Hepatocyte (in vitro differentiated cells): ENCODE results near the gene RESP18. TPM values are rescaled to one million over a fixed set of nuclear protein-coding genes. Genes with fewer than 3 reads are reported as not detected.

Experiments used
- DNase-seq: peaks from one replicate; pipeline ENCODE4 v3.0.0-alpha.2; 2016; ENCODE audit warnings: low spot score
- H2AFZ ChIP-seq: fragments of 200-600 bp; sonication (generic); 2 replicates; pipeline ENCODE4 v1.6.0; 2016; ENCODE audit warnings: antibody characterized with exemption, mild to moderate bottlenecking
- H3K27ac ChIP-seq: fragments of 200-600 bp; sonication (generic); 2 replicates; pipeline ENCODE4 v1.5.1; 2016; ENCODE audit warnings: mild to moderate bottlenecking
- H3K27me3 ChIP-seq: fragments of 200-600 bp; sonication (generic); 2 replicates; pipeline ENCODE4 v1.6.1; 2016
- H3K36me3 ChIP-seq: fragments of 200-600 bp; sonication (generic); replicated peaks from 2 replicates; pipeline ENCODE4 v1.5.1; 2016; ENCODE audit warnings: low read depth; ENCODE audit not compliant: insufficient read depth
- H3K4me1 ChIP-seq: fragments of 200-600 bp; sonication (generic); 2 replicates; pipeline ENCODE4 v1.5.1; 2016; ENCODE audit warnings: mild to moderate bottlenecking, moderate library complexity; ENCODE audit not compliant: insufficient read depth
- H3K4me2 ChIP-seq: fragments of 200-600 bp; sonication (generic); 2 replicates; pipeline ENCODE4 v1.6.0; 2016
- H3K4me3 ChIP-seq: fragments of 200-600 bp; sonication (generic); 2 replicates; pipeline ENCODE4 v1.5.1; 2016; ENCODE audit warnings: mild to moderate bottlenecking
- H3K79me2 ChIP-seq: fragments of 200-600 bp; sonication (generic); 2 replicates; pipeline ENCODE4 v1.6.0; 2017; ENCODE audit warnings: mild to moderate bottlenecking
- H3K9me2 ChIP-seq: fragments of 200-600 bp; sonication (generic); replicated peaks from 2 replicates; pipeline ENCODE4 v1.6.0; 2017; ENCODE audit warnings: mild to moderate bottlenecking; ENCODE audit not compliant: insufficient read depth
- H3K9me3 ChIP-seq: fragments of 200-600 bp; sonication (generic); 2 replicates; pipeline ENCODE4 v1.5.1; 2016; ENCODE audit warnings: low read depth, mild to moderate bottlenecking
- H4K20me1 ChIP-seq: fragments of 200-600 bp; sonication (generic); 2 replicates; pipeline ENCODE4 v1.6.0; 2016; ENCODE audit warnings: mild to moderate bottlenecking; ENCODE audit not compliant: insufficient read depth, poor library complexity, severe bottlenecking
- EZH2 ChIP-seq: fragments of 200-600 bp; sonication (generic); IDR thresholded peaks from 2 replicates; pipeline ENCODE4 v1.6.1; 2016; ENCODE audit warnings: antibody characterized with exemption, mild to moderate bottlenecking, borderline replicate concordance
- EZH2phosphoT487 ChIP-seq: fragments of 200-600 bp; sonication (generic); IDR thresholded peaks from one replicate; pipeline ENCODE4 v1.6.1; 2018; ENCODE audit warnings: antibody characterized with exemption, mild to moderate bottlenecking, low read depth, moderate library complexity; ENCODE audit not compliant: unreplicated experiment, severe bottlenecking
- WGBS: methylation state at CpG from one replicate; pipeline ENCODE4 v1.1.6; 2016; ENCODE audit warnings: low lambda C conversion rate; ENCODE audit errors: missing lambda C conversion rate; 5-methylcytosine and 5-hydroxymethylcytosine counted together
- polyA plus RNA-seq: library from polyadenylated mRNA; unstranded; fragments of >200 nt; fragmentation: Nextera tagmentation; extraction: Ambion mirVana; gene quantifications from 2 replicates; pipeline ENCODE4 v1.2.1, GENCODE V29; 2016
- total RNA-seq: library from RNA; depleted of rRNA; stranded (reverse); fragments of >200 nt; gene quantifications from 2 replicates; pipeline ENCODE4 v1.2.3, GENCODE V29; 2014
- TF ChIP-seq, protein P1 (sequence below): fragments of 200-600 bp; sonication (generic); IDR thresholded peaks from 2 replicates; pipeline ENCODE4 v1.5.1; 2016; ENCODE audit warnings: antibody characterized with exemption, mild to moderate bottlenecking; ENCODE audit not compliant: poor library complexity

Gene RESP18
- total and polyA plus RNA-seq, 2 experiments from 2014 or later: not detected

DNA sequence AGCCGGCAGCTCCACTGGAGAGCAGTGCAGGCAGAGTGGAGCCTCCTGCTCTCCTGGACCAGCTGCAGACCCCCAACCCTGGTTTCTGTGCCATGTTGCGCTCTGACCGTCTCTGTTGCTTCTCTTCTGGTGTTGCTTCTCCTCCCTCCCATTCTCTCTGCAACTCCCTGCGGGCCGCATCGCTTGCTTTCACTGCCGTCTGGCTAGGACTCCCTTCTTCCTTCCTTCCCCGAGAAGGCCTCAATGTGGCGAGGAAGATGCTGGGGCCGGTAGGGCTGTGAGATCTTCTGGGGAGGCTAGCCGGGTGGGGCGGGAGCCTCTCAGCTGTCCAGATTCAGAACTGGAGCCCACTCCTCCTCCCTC lies 47.2 kb downstream of the RESP18 start:
- Histone ChIP-seq H3K9me2 (no peaks in the 10 kb centered on the region), H3K27ac (no peak overlapping the region), H3K4me2 (no peak overlapping the region), H3K4me1 (no peaks in the 10 kb centered on the region), H4K20me1 (no peaks in the 10 kb centered on the region), H3K4me3 (no peak overlapping the region), H3K79me2 (peaks cover 3% of the 10 kb centered on the region), H3K27me3 (no peaks in the 10 kb centered on the region), H2AFZ (no peak overlapping the region), H3K9me3 (no peaks in the 10 kb centered on the region), H3K36me3 (no peaks in the 10 kb centered on the region)
- 95% methylated on average over 12 of the region's 12 CpGs for WGBS
- TF ChIP-seq, protein P1, sequence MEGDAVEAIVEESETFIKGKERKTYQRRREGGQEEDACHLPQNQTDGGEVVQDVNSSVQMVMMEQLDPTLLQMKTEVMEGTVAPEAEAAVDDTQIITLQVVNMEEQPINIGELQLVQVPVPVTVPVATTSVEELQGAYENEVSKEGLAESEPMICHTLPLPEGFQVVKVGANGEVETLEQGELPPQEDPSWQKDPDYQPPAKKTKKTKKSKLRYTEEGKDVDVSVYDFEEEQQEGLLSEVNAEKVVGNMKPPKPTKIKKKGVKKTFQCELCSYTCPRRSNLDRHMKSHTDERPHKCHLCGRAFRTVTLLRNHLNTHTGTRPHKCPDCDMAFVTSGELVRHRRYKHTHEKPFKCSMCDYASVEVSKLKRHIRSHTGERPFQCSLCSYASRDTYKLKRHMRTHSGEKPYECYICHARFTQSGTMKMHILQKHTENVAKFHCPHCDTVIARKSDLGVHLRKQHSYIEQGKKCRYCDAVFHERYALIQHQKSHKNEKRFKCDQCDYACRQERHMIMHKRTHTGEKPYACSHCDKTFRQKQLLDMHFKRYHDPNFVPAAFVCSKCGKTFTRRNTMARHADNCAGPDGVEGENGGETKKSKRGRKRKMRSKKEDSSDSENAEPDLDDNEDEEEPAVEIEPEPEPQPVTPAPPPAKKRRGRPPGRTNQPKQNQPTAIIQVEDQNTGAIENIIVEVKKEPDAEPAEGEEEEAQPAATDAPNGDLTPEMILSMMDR: no peak
- TF ChIP-seq EZH2phosphoT487 (no peak), EZH2 (no peak)
- no peak for DNase-seq

DNA sequence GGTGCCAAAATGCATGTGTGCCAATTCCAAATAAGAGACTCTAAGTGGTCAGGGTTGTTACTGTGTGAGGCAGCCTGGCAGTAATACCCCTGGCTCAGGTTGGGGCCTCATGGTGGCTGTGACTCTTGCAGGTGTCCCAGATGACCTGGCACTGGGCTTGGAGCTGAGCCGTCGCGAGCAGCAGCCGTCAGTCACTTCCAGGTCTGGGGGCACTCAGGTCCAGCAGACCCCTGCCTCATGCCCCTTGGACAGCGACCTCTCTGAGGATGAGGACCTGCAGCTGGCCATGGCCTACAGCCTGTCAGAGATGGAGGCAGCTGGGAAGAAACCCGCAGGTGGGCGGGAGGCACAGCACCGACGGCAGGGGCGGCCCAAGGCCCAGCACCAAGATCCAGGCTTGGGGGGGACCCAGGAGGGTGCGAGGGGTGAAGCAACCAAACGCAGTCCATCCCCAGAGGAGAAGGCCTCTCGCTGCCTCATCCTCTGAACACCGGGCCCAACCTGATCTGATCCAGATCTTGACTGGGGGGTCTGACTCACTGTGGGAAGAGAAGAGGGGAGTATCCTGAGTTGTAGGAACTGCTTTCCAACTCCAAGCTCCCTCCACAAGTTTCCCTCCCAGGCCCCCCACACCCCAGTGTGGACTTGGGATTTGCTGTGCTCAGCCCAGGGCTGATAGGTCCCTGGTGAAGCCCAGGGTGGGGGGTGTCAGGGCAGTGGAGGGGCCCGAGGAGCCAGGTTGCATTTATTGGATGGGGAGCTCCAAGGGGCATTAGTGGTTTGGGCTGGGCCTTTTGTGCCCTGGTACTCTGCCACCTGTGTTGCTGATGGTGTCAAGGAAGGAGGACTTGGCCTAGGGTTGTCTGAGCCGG lies 47.8 kb downstream of the RESP18 start:
- Histone ChIP-seq H3K9me3 (no peaks in the 10 kb centered on the region), H4K20me1 (no peaks in the 10 kb centered on the region), H3K27ac (no peak overlapping the region), H3K4me2 (no peak overlapping the region), H3K36me3 (no peaks in the 10 kb centered on the region), H3K27me3 (no peaks in the 10 kb centered on the region), H3K9me2 (no peaks in the 10 kb centered on the region), H3K4me1 (peaks cover 4% of the 10 kb centered on the region), H3K79me2 (peaks cover 4% of the 10 kb centered on the region), H3K4me3 (no peak overlapping the region), H2AFZ (no peak overlapping the region)
- no peak for DNase-seq
- 97% methylated on average over 16 of the region's 16 CpGs for WGBS
- TF ChIP-seq EZH2: no peak
- no peak for TF ChIP-seq EZH2phosphoT487
- TF ChIP-seq, protein P1: no peak

- no peaks in the 10 kb centered on the region for H4K20me1 ChIP-seq
- H3K4me2 ChIP-seq: no peak overlapping the region
- WGBS: 96% methylated on average over 17 of the region's 17 CpGs
- DNase-seq: no peak
- H3K4me1 ChIP-seq: peaks cover 11% of the 10 kb centered on the region
- no peaks in the 10 kb centered on the region for H3K27me3 ChIP-seq
- no peaks in the 10 kb centered on the region for H3K36me3 ChIP-seq
- H3K9me3 ChIP-seq: no peaks in the 10 kb centered on the region
- H3K27ac ChIP-seq: no peak overlapping the region
- H3K79me2 ChIP-seq: peaks cover 4% of the 10 kb centered on the region
- no peaks in the 10 kb centered on the region for H3K9me2 ChIP-seq
- H3K4me3 ChIP-seq: no peak overlapping the region
- no peak overlapping the region for H2AFZ ChIP-seq
- TF ChIP-seq EZH2phosphoT487 (no peak), EZH2 (no peak)
- TF ChIP-seq, protein P1: no peak
These were observed 49.5 kb downstream of the RESP18 start for GRCh38 chr2:219282943-219283581.
